HG03442 (cell line): ENCODE measurements around the gene EPC1.

Experiments used
- ATAC-seq: cut with Tn5 transposase; IDR thresholded peaks from one replicate; pipeline ENCODE4 v1.9.1; 2021; ENCODE audit warnings: mild to moderate bottlenecking, moderate library complexity; ENCODE audit not compliant: unreplicated experiment

Gene EPC1

DNA sequence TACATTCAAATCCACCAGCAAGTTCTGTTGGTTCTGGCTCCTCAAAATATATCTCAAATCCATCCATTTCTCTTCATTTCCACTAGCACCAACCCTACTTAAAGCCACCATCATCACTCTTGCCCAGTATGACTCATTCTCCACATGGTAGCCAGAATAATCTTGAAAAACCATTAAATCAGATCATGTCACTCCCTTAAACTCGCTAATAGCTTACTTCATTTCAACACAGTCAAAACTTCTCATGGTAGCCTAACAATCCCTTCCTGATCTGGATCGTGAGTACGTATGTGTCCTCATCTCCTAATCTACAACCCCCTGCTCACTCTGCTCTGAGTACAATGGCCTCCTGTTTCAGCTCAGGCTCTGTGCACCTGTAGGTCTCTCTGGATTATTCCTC lies 8.7 kb downstream of the EPC1 start:
- no peak for ATAC-seq

DNA sequence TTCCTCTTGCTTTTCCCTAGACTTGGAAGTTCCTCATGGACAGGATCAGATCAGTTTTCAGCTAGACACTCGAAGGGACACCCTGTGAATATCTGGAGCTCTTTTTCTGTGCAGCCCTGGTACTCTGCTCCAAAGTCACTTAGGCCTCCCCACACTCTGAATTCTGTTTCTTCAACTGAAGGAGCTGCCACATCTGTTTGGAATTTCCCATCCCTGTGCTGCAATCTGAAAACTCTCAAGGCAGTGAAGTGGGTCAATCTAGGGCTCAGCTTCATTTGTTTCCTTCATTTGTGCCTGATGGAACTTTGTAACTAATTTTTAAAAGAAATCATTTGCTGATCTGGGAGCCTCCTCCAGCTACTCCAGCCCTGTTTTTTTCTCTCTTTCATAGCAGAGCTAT lies 9.6 kb downstream of the EPC1 start:
- ATAC-seq = no peak

DNA sequence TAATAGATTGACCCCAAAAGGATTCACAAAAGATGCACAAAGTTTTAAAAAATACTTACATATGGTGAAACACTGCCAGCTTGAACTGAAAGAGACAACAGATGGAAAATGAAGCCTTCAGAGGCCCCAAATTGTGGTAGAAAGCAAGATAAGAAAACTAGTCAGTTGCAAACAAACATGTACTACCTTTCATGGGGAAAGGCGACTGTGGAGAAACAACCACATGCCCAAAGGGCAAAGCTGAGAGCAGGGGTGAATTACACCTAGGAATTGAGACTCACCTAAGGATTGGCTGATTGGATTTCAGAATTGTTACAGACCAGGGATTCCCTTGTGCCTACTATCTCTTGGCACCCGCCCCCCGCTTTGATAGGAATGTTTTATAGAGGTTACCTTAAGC lies 13.1 kb downstream of the EPC1 start:
- ATAC-seq = no peak

DNA sequence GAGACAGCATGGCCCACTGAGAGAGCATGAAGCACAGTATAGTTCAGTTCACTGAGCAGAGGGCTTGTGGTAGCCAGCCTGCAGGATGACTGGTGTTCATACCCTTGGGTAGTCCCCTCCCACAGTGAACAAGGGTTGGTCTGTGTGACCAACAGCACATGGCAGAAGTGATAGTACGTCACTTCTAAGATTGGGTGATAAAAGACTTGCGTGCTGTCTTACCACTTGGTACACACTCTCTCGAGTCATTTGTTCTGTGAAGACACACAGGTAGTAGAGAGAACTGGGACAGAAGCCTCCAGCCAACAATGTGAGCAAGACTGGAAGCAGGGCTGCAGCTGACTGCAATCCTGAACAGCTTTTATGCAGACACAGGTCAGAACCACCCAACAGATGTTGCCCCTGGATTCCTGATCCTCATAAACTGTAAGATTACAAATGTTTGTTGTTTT lies 14.6 kb downstream of the EPC1 start:
- ATAC-seq = peak; percentile 92

DNA sequence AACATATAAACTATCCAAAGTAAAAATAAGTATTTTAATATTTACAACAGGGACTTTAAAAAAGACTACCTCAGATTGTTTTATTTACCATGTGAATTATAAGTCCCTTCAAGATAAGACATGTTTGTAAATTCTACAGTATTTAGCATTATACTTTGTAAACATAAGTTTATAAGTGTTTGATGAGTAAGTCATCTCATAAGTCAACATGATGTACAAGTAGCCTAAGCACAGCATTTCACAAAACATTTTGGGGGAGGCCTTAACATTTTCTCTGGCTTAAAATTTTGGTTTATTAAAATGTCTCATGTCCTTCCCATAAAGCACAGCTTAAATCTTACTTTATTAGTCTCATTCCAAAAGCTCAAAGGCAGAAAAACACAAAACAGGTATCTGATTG lies 15.4 kb downstream of the EPC1 start:
- ATAC-seq = no peak

DNA sequence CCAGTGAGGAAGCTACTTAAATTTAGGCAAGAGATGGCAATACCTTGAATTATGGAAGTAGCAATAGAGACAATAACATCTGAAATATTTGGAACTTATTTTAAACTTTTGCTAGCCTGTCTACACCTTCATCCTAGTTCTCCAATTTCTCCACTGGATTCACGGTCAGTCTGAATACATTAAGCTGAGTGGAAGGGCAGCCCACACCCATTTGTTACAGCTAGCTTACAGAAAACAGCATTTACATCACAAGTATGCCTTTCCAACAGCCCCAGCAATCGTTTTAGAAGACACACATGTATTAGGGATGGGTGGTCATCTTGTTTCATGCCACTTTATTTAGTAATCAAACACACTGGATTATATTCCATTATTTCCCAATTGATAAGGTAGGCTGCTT lies 16.7 kb downstream of the EPC1 start:
- no peak for ATAC-seq

DNA sequence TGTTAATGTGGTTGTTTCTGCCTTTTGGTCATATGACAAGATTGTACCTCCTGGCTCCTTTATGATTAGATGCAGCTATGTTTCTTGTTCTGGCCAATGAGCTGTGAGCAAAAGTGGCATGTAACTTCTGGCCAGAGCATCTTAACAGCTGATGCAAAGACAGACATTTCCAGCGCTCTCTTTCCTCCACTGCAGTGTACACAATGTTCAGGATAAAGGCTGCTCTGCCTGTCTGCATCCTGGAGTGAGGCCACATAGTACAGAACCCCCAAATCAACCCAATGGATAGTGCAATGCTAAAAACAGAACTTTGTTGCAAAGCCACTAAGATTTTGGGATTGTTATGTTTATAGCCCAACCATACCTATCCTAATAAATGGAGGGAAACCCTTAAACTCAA lies 17.9 kb downstream of the EPC1 start:
- no peak for ATAC-seq

DNA sequence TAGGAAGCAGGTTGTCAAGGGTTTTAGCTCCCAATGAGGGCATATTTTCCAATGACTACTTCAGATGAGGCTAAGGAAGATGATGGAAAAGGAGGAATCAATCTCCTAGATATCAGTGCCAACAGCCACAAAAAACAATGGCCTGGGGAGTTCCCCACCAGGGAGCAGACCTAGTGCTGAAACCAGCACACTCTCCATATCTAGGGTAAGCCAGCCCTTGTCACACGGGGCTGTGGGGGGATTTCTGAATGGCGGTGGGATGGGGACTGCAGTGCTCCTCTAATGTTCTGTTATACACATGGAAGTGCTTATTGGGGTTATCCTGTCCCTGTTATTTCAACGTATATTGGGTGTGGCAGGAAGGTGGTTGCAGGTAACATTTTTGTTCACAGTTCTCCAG lies 18.5 kb downstream of the EPC1 start:
- ATAC-seq = no peak

DNA sequence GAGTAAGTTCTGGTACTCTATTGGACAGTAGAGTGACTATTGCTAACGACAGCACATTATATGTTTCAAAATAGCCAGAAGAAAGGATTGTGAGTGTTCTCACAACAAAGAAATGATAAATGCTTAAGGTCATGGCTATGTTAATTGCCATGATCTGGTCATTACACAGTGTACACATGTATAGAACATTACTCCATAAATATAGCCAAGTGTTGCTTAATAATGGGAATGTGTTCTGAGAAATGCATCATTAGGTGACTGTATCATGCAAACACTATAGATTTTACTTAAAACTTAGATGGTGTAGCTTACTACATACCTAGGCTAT lies 19.6 kb downstream of the EPC1 start:
- ATAC-seq = no peak

DNA sequence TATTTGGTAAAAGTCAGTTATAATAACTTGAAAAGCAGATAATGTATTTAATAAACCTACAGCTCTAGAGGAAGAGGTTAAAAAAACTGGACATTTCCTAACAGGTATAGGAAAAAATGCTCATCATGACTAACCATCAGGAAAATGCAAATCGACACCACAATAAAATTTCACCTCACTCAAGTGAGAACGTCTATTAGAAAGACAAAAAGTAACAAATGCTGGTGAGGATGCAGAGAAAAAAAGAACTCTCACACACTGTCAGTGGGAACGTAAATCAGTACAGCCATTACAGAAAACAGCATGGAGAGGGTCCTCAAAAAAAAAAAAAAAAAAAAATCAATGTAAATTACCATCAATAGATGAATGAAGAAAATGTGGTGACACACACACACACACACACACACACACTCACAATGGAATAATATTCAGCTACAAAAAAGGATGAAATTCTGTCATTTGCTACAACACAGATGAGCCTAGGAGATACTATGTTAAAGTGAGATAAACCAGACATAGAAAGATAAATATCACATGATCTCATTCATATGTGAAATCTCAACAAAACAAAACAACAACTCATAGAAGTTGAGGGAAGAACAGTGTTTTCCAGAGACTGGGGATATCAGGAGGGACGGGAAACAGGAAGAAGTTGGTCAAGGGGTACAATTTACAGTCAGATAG lies 20.1 kb downstream of the EPC1 start:
- ATAC-seq = peak; percentile 3

DNA sequence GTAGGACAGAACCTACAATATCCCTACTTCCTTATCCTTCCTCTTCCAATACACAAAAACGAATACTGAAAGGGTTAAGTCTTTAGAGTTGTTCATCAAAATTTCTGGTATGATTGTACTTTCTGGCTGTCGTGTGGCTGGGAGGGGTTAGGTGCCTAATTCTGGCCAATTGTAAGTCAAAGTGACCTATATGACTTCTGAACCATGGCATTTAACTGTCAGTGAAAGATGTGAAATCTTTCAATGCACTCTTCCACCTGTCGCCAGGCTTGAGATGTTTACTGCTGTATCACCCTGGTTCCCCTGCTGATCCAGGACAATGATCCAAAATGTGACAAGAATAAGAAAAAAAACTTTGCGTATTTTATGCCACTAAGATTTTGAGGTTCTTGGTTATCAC lies 20.8 kb downstream of the EPC1 start:
- ATAC-seq = peak; percentile 56

DNA sequence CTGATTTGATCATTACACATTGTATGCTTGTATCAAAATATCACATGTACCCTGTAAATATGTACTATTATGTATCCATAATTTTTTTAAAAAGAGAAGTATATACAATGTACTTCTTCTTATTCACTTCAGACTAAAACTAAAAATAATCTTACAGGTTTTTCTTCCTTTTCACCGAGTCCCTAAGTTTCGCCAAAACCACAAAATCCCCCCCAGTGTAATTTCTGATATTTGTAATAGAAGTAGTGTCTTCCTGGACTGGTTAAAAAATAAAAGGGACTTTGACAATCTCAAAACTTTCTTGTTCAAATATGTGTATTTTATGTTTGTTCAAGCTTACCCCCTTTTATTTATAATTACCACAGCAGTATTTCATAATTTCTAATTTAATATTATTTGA lies 23.9 kb downstream of the EPC1 start:
- no peak for ATAC-seq

DNA sequence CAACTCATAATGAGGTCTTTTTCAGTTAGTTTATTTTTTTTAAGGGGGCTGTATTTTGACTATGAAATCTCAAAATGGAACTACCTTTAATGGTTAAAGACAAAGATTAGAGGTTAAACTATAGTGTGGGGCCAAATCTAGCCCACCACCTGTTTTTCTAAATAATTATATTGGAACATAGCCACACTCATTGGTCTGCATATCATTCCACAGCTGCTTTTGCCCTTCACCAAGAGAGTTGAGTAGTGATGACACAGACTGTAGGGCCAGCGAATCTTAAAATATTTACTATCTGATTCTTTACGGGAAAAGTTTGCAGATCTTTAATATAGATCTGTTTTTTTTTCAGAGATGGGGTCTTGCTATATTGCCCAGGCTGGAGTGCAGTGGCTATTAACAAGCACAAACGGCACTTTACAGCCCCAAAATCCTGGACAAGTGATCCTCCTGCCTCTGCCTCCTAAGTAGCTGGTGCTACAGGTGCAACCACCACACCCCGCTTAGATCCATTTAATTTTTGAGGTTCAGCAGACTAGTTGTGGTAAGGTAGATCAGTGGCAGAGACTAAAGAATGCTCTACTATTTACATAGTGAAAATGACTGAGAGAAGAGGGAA lies 25.8 kb downstream of the EPC1 start:
- ATAC-seq = no peak

DNA sequence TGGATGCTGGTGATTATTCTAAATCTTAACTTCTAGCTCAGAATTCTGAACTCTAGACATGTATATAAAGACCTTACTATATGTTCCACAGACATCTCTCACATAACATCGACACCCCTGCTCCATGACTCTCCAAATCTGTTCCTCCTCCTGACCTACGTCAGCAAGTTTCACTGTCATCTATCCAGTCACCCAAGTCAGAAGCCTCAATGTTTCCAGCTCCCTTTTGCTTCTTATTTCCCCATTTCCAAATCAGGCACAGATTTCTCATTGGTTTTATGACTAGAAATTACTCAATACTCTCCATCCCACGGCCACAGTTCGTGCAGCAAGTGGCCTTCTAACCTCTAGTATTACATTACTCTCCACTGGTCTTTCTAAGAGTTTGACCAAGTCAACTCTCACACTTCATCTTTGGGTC lies 28.5 kb downstream of the EPC1 start:
- peak; percentile 42 for ATAC-seq

DNA sequence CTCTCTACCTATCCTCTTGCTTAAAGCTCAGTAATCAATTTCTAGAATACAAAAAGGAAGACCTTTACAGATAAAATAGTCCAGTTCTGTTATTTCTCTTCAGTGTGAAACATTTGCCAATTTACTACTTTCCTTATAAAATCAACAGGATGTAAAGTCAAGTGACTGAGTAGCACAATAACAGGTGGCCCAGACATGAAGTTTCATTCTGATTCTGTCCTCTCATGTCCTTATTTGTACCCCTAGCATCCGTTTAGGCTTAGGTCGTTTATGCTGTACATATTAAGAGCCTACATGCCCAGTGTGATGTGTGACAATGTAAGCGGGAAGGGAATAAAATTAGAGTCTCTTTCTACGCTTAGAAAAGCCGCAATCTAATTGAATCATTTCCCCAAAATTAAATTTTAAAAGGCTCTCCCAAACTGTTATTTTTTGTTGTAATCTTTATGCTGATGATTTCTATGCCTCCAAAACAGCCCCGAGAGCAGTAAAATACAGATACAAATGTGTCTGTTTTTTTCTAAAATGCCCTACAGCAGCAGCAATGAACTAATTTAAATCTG lies 29.1 kb downstream of the EPC1 start:
- ATAC-seq = peak; percentile 94

DNA sequence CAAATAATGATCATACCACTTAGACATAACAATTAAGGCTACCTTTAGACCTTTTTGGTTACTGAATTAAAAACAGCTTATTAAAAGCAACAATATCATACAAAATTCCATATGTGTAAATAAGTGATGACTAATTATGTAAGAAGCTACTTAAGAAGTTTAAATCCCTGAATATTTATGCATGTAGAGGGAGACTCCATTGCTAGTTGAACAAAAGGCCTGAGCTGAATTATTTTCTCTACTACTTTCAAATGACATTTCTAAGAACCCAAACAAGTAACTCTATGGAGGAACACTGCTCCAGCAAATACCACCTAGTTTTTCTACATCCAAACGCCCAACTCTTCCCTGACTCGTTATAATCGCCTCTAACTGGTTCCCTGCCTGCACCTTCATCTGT lies 31.5 kb downstream of the EPC1 start:
- ATAC-seq = no peak

DNA sequence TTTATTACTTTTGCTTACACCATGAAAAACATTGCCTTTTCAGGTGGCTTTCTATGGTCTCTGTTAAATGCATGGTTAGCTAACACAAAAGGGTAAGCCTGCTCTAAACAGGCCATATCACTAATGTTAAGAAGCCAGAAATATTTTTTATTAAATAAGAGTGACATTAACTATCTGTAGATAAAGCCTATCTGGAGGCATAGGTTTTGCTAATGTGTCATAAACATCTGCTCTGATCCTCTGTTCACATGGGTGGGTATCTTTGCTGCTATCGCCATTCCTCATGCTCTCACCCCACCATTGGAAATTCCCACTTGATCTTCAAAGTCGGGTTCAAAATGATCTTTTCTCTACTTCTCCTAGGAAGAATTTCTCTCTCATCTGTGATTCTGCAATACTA lies 32.4 kb downstream of the EPC1 start:
- no peak for ATAC-seq

DNA sequence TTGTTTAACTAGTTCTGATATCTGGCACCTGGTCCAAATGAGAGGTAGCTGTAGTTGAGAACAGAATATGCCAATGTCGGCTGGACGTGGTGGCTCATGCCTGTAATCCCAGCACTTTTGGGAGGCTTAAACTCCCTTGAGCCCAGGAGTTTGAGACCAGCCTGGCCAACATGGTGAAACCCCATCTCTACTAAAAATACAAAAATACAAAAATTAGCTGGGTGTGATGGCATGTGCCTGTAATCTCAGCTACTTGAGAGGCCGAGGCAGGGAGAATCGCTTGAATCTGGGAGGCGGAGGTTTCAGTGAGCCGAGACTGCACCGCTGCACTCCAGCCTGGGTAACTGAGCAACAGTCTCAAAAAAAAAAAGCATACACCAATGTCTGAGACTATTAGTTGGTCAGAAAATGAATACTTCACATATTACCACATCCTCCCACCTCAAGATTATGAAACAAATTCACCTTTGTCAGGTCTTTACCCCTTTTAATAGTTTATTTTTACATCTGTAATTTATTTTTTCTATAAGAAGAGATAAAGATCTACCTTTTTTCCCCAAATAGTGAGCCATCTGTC lies 38.8 kb downstream of the EPC1 start:
- ATAC-seq = no peak

DNA sequence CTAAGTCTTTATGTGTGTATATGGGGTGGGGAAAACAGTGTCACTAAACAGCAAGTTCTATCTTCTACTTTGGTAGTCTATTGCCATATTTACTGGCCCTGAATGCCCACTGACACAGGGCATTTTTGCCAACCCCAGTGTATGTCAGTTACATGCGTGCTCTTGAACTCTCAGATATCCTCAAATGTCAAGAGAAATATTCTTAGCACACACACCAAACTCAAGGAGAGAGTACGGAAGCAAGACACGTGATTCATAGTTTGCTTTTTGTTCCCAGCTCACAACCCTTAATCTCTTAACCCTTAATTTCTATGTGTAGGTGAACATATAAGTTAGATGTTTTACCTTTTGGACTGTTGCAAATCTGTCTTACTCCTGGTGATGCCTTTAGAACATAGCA lies 39.3 kb downstream of the EPC1 start:
- no peak for ATAC-seq

DNA sequence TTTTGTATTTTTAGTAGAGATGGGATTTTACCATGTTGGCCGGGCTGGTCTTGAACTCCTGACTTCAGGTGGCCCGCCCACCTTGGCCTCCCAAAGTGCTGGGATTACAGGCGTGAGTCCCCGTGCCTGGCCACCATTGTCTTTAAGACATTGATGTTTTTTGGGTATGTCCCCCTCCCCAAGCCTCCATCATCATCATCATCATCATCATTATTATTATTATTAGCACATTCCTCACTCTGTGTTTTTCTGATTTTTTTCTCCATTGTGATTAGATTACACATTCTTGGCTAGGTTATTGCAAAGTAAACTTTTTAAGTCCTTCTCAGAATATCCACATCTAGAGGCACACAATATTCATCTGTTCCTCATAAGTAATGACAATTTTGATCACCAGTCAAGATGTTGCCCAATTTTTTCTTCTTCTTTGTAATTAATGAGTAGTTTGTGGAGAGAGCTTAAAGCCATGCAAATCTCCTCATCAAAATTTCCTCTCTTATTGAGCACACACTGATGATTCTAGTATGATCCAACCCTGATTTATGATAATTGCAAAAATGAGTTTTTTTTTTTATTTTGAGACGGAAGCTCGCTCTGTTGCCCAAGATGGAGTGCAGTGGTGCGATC lies 47.5 kb downstream of the EPC1 start:
- no peak for ATAC-seq

DNA sequence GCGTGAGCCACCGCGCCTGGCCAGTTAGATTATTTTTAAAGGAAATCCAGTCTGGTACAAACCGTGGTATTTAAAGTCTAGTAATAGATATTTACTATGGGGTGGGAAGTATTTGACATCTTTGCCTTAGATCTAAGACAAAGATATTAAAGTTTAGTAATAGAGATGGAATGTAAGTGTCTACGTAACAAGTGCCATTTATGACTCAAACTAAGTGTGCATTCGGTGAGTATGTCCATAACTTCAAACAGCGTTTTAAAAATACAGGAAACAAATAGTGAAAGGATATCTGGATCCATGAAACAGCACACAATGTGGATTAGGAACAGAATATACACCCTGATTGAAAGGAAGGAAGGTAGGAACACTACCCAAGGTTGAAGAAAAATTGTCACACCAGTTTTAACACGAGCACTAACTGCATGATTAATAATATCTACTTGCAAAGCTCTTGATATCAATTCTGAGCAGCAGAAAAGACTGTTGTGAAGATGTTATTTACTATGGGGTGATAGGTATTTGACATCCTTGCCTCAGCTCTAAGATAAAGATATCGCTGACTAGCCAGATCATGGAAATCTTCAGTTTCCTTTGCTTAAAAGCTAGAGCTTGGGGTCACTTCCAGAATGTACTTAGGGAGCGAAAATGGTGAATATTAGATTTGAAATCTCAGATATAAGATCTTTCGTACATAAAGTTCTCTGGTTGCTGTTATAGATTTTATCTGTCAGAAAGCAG lies 48.7 kb downstream of the EPC1 start:
- no peak for ATAC-seq
